Esophagus muscularis mucosa (tissue), 4 donors: ENCODE results near the gene MTMR11.

ENCODE experiments used
- CTCF ChIP-seq, 3 experiments: fragments of 200-600 bp in 2 of 3; fragments of 450-650 bp in 1 of 3; sonication (generic) in 2 of 3; IDR thresholded peaks; one replicate each; pipeline ENCODE4 v1.5.1; 2017 to 2019; ENCODE audit warnings: antibody characterized with exemption in 3 of 3, mild to moderate bottlenecking in 2 of 3, moderate library complexity in 1 of 3
- EP300 ChIP-seq: sonication (generic); formaldehyde crosslinking; IDR thresholded peaks from one replicate; pipeline ENCODE4 v1.6.1; 2017; ENCODE audit warnings: antibody characterized with exemption
- POLR2A ChIP-seq: fragments of 450-650 bp; IDR thresholded peaks from one replicate; pipeline ENCODE4 v1.6.1; 2017; ENCODE audit warnings: antibody characterized with exemption, moderate library complexity, mild to moderate bottlenecking, low read depth
- POLR2AphosphoS5 ChIP-seq, 2 donors: sonication (generic); formaldehyde crosslinking; IDR thresholded peaks; one replicate each; pipeline ENCODE4 v1.6.1; 2017; ENCODE audit warnings: antibody characterized with exemption in 2 of 2

DNA sequence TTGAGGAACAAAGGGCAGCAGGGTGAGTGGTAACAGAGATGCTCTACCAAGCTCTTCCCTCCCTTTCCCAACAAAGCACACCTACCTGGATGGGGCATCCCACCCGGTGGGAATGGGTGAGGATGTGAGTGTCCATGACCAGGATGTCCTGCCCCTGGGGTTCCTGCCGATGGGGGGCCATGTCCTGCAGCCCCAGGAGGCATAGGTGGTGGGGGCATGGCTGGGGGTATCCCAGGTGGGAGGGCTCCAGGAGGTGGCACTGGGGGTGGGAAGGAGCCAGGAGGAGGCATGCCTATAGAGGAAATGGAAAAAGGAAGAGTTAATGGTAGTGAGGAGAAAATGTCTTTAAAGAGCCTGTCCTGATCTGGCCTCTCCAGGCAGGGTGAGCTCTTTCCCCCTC is 10.9 kb downstream of the MTMR11 start:
- no peak for TF ChIP-seq POLR2A
- TF ChIP-seq CTCF (IDR thresholded peaks at IDR 0.05) = no peak
- no peak for TF ChIP-seq POLR2AphosphoS5 (IDR thresholded peaks at IDR 0.05)
- TF ChIP-seq EP300 = no peak
